GM19395 (cell line): Measurements from ENCODE around the gene BRI3.

Source experiments
- ATAC-seq: cut with Tn5 transposase; IDR thresholded peaks from one replicate; pipeline ENCODE4 v1.9.1; 2021; ENCODE audit warnings: mild to moderate bottlenecking, moderate library complexity; ENCODE audit not compliant: unreplicated experiment

BRI3 gene

GRCh38 chr7:98280791-98281756 lies at the start of gene BRI3:
TSS of gene BRI3 (plus strand) at chr7:98281686. CDS start at chr7:98281796, 110 bp downstream.
- ATAC-seq: peak; percentile 86

GRCh38 chr7:98232263-98232585 lies 49.3 kb upstream of the BRI3 start:
- no peak for ATAC-seq

GRCh38 chr7:98232799-98233198 lies 48.7 kb upstream of the BRI3 start:
- no peak for ATAC-seq

GRCh38 chr7:98233219-98234070 lies 48.0 kb upstream of the BRI3 start:
- no peak for ATAC-seq

- ATAC-seq: no peak
Measured at GRCh38 chr7:98234429-98235147, 46.9 kb upstream of the BRI3 start.

- ATAC-seq: no peak
Measured at GRCh38 chr7:98235901-98236300, 45.6 kb upstream of the BRI3 start.

GRCh38 chr7:98236355-98237185 lies 44.9 kb upstream of the BRI3 start:
- no peak for ATAC-seq

DNA sequence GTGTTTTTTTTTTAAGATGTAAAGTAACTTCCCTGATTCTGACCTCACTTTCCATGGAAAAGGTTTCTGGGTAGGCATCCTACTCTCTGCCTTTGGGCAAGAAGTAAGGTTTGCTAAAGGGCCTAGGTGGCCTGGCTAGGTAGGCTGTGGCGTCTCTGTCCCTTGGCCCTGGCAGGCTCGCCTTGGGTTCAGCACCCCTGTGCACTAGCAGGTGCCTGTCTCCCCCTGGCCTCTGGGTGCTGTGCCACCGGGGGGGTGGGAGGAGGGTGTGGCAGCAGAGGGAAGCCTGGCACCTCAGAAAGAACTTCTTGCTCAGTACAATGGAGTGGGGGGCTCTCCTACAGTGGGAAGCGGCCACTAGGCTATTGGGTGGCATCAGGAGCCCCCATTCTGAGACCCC lies 43.4 kb upstream of the BRI3 start:
- ATAC-seq: no peak

DNA sequence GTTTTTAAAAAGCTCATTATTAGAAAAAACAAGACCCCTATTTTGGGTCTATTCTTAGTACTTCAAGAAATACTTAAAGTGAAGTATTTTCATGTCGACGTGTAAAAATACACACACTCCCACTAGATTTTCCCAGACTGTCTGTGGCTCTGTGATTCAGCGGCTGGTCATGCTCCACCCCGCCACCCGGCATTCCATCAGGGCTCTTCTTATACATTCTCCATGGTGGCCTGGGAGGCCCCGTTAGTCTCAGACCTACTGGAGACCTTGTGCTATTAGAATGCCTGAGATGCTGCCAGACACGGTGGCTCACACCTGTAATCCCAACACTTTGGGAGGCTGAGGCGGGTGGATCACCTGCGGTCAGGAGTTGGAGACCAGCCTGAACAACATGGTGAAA lies 42.5 kb upstream of the BRI3 start:
- no peak for ATAC-seq

DNA sequence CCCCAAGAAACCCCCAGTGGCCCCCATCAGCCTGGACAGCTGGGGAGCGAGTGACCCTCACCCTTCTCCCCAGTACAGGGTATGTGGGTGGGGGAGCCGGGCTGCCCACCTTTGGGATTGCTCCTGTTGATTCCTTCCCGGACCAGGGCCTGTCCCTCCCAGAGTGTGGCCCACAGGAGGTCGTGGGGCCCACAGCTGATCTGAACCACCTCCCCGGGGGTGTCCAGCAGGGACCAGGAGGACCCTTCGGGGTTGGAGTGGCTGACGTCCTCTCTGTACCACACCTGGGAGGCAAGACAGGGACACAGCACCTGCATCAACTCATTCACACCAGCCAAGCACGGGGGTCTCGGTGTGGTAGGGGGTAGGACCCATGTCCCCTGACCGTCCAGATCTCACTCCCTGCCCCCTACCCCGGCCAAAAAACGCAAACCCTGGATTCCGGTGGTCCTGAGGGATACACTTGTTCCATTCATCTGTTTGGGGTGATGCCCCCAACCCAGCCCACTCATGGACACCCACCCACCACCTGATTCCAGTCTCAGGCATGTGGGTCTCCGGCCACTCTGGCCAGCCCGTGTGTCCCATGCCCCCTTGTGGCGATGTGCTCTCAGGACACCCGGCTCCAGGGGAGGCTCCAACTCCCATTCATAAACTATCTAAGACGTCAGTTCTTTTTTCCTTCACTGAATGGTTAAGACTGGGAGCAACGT lies 40.4 kb upstream of the BRI3 start:
- ATAC-seq: peak; percentile 57

- ATAC-seq: peak; percentile 20
Measured at GRCh38 chr7:98241674-98242241, 39.7 kb upstream of the BRI3 start.

DNA sequence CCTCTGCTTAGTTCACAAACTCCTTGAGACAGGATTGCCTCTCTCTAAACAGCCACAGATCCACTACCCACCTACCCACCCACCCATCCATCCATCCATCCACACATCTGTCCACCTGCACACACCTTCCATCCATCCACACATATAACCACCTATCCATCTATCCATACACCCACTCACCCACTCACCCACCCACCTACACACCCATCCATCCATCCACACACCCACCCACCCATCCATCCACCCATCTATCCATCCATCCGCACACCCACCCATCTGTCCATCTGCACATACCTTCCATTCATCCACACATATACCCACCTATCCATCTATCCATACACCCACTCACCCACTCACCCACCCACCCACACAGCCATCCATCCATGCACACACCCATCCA lies 39.1 kb upstream of the BRI3 start:
- no peak for ATAC-seq

- no peak for ATAC-seq
Measured at GRCh38 chr7:98242934-98243333, 38.6 kb upstream of the BRI3 start.

- no peak for ATAC-seq
Measured at GRCh38 chr7:98244871-98245270, 36.6 kb upstream of the BRI3 start.

- ATAC-seq: no peak
Measured at GRCh38 chr7:98248156-98248555, 33.3 kb upstream of the BRI3 start.

- ATAC-seq: no peak
Measured at GRCh38 chr7:98249106-98249505, 32.4 kb upstream of the BRI3 start.

- ATAC-seq: no peak
Measured at GRCh38 chr7:98250789-98251188, 30.7 kb upstream of the BRI3 start.

DNA sequence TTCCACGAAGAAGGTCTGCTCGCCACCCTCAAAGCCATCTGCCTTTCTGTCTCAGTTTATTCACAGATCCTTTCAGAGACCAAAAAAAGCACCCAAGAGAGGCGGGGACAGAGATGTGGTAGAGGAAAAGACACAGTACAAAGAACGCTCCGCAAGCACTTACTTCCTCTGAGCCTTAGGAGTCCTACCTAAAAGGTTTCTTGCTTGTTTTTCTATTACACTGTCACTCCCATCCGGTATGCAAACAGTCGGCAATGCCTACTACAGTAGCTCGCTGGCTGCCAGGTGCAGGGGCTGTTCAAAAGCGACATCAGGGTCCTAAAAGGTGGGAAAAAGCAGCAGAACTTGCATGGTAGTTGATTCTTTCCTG lies 30.3 kb upstream of the BRI3 start:
- ATAC-seq: peak; percentile 49

DNA sequence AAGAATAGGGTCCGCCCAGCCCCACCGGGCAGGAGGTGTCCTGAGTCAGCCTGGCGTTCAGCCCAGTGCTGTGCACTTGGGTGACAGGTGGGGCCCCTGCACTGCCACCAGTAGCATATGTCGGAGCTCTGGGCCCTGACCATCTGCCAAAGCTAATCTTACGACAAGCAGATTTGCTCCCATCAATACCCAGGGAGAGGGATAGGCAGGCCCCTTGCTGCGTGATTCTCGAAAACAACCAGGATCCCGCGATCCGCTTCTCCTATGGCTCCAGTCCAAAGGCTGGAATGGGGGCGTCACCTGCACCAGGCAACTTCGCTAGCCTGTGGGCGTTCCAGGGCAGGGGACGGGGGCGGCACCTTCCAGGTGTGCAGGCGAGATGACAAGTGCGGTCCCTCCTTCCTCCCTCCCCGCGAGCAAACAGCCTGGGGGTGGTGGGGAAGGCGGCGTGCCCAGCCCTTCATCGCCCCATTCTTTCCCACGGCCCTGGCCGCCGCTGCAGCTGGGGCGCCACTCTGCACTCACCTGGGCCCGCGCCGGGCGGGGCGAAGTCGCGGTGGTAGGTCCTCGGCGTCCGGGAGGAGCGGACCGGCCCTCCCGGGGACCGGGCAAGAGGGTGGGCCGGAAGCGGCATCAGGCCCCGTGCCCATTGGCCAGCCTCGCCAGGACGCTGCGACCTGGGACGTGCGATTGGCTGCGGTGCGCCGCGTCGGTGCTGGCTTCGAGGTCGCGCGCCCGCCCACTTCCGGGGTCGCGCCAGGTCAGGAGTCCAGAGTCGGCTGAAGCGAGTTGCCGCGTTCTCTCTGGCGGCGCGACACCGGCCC lies 29.7 kb upstream of the BRI3 start, which contains the start of gene TECPR1:
TECPR1 (minus strand) TSS at position 632 of the 824 bp plus-strand sequence. CDS start 6,086 bp downstream, outside the sequence.
- ATAC-seq: peak; percentile 94
